ENCODE results near the gene C6orf62.

DNA sequence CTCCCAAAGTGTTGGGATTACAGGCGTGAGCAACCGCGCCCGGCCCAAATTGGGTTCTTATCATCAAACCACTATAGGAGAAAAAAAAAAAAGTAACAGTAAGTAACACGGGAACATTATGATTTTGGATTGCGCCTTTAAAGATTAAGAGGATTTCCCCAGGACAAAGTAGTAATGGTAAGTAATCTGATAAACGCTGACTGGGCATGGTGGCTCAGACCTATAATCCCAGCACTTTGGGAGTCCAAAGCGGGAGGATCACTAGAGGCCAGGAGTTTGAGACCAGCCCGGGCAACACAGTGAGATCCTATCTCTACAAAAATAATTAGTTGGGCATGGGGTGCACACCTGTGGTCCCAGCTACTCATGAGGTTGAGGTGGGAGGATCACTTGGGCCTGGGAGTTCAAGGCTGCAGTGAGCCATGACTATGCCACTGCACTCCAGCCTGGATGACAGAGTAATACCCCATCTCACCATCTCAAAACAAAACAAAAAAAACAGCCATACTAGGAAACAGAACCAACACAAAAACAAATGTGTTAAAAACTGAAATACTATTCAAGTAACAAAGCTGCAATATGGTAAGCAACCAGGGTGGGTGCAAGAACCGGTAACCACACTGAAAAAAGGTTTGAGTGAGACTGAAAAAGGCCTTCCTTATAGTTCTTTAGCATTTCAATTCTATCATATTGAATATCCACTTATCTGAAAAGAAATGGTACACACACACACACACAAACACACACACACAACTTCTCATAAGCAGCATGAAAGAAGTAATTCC lies 8.2 kb downstream of the C6orf62 start:
- TF ChIP-seq POLR2A (IDR thresholded peaks at IDR 0.05): no peak
- TF ChIP-seq, protein P1, sequence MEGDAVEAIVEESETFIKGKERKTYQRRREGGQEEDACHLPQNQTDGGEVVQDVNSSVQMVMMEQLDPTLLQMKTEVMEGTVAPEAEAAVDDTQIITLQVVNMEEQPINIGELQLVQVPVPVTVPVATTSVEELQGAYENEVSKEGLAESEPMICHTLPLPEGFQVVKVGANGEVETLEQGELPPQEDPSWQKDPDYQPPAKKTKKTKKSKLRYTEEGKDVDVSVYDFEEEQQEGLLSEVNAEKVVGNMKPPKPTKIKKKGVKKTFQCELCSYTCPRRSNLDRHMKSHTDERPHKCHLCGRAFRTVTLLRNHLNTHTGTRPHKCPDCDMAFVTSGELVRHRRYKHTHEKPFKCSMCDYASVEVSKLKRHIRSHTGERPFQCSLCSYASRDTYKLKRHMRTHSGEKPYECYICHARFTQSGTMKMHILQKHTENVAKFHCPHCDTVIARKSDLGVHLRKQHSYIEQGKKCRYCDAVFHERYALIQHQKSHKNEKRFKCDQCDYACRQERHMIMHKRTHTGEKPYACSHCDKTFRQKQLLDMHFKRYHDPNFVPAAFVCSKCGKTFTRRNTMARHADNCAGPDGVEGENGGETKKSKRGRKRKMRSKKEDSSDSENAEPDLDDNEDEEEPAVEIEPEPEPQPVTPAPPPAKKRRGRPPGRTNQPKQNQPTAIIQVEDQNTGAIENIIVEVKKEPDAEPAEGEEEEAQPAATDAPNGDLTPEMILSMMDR (IDR thresholded peaks at IDR 0.05): no peak

Data from thyroid gland (tissue), 4 donors.